22Rv1 (cell line): ENCODE results near the gene SPATA45.

Source experiments
- CTCF ChIP-seq: fragments of 450-650 bp; IDR thresholded peaks from 2 replicates; pipeline ENCODE4 v1.5.1; 2017; ENCODE audit warnings: mild to moderate bottlenecking
- ZFX ChIP-seq: fragments of 450-650 bp; IDR thresholded peaks from 2 replicates; pipeline ENCODE4 v1.6.1; 2017; ENCODE audit warnings: antibody characterized with exemption, borderline replicate concordance

DNA sequence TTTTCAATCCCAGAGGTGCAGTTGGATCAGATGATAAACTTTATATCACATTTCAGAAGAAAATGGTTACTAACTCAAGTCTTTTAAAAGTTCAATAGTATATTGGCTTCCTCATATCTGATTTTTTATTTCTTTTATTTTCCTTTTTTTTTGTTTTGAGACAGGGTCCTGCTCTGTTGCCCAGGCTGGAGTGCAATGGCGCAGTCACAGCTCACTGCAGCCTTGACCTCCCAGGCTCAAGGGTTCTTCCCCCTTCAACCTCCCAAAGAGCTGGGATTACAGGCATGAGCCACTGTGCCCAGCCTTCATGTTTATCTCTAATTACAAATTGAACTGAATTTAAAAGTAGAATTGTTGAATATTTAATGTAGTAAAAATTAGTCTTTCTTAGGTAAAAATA, 24.5 kb upstream of the SPATA45 start:
- TF ChIP-seq CTCF (no peak), ZFX (no peak)
